ENCODE results near the gene LAMA3. TPM values are rescaled to one million over a fixed set of nuclear protein-coding genes. Genes with fewer than 3 reads are reported as not detected.

The LAMA3 gene
- total and polyA plus RNA-seq, 5 donors = 1.7 to 5.4 (median 4.2) TPM

DNA sequence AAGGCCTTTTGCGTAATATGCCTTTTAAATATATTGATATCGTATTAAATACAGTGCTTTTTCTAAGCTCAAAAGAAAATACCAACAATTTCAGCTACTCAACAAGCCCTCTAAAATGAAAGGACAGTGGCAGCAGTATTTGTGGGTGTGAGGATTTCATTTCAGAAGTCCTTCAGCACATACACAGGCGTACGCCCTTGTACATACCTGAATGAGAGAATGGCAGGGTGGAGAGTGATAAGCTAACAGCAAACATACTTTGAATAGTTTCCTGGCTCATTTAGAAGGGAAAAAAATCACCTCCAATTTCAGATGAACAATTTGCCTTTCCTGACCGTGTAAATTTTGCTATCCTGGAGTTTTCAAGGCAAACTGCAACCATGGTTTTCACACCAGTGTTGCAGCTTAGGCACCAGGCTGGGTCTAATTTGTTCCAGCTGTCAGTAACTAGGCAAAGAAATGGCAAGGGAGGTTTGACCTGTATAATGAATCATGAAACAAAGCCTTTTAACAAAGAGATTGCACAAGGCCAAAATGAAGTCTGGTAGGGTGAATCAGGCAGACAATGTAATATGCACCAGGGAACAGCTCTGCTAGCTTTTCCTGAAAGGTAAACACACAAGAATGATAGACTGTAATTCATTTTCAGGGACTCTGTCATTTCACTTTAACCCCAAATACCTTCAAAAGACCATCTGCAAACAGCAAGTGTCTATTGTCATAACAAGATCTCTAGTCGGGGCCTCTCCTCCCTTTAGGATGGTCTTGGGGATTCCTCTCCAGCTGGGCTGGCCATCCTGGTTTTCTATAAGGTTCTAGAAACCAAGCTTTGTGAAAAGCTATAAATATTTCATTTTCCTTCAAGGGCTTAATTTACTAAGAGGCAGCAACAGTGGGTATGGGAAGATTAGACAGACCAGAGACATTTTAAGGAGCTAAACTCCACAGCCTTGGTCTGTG, 38.0 kb upstream of the LAMA3 start:
- DNase-seq = no peak
- 81% methylated on average over 6 of the region's 6 CpGs for WGBS
- ATAC-seq = no peak
- Histone ChIP-seq H3K9me3 (ENCODE audit: control insufficient read depth, low read length) (no peaks in the 10 kb centered on the region), H3K27ac (ENCODE audit: low read length) (peak overlapping the region; percentile 10), H3K4me3 (ENCODE audit: low read length) (no peak overlapping the region), H3K4me1 (ENCODE audit: control insufficient read depth, insufficient read depth, low read length) (peaks cover 2% of the 10 kb centered on the region), H3K27me3 (ENCODE audit: control insufficient read depth, insufficient read depth) (no peaks in the 10 kb centered on the region)
- intact Hi-C loops (cut with DNase I) = no loop called here

- Histone ChIP-seq H3K9me3 (ENCODE audit: control insufficient read depth, low read length) (no peaks in the 10 kb centered on the region), H3K27me3 (ENCODE audit: control insufficient read depth, insufficient read depth) (no peaks in the 10 kb centered on the region), H3K27ac (ENCODE audit: low read length) (no peak overlapping the region), H3K4me1 (ENCODE audit: control insufficient read depth, insufficient read depth, low read length) (peaks cover 2% of the 10 kb centered on the region), H3K4me3 (ENCODE audit: low read length) (no peak overlapping the region)
- WGBS = 78% methylated on average over 6 of the region's 6 CpGs
- no peak for ATAC-seq
- no peak for DNase-seq
- intact Hi-C loops (cut with DNase I) = no loop called here
Measured at GRCh38 chr18:23652232-23652631, 37.0 kb upstream of the LAMA3 start.

DNA sequence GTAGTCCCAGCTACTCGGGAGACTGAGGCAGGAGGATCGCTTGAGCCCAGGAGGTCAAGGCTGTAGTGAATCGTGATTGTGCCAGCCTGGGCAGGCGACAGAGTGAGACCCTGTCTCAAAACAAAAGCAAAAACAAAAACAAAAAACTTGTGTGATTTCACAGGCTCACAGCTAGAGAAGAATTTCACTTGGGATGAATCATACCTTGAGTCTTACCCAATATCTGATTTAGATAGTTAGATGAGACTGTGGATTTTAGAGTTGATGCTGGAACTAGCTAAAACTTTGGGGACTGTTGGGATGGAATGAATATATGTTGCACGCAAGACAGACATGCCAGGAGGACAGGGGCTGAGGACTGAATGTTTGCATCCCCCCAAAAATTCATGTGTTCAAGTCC, 31.0 kb upstream of the LAMA3 start:
- Histone ChIP-seq H3K27me3 (ENCODE audit: control insufficient read depth, insufficient read depth) (no peaks in the 10 kb centered on the region), H3K9me3 (ENCODE audit: control insufficient read depth, low read length) (no peaks in the 10 kb centered on the region), H3K4me3 (ENCODE audit: low read length) (no peak overlapping the region), H3K27ac (ENCODE audit: low read length) (no peak overlapping the region), H3K4me1 (ENCODE audit: control insufficient read depth, insufficient read depth, low read length) (no peaks in the 10 kb centered on the region)
- WGBS = 94% methylated on average over 5 of the region's 5 CpGs
- DNase-seq (no peak), ATAC-seq (no peak)
- intact Hi-C loops (cut with DNase I) = no loop called here

- Histone ChIP-seq H3K27ac (ENCODE audit: low read length) (no peak overlapping the region), H3K4me3 (ENCODE audit: low read length) (peak overlapping the region; percentile 56), H3K4me1 (ENCODE audit: control insufficient read depth, insufficient read depth, low read length) (no peaks in the 10 kb centered on the region), H3K9me3 (ENCODE audit: control insufficient read depth, low read length) (no peaks in the 10 kb centered on the region), H3K27me3 (ENCODE audit: control insufficient read depth, insufficient read depth) (no peaks in the 10 kb centered on the region)
- intact Hi-C loops (cut with DNase I) = no loop called here
- WGBS = 57% methylated on average over 9 of the region's 9 CpGs
- DNase-seq (no peak), ATAC-seq (no peak)
Measured at GRCh38 chr18:23661735-23662308, 27.4 kb upstream of the LAMA3 start.

GRCh38 chr18:23662309-23663263, 26.7 kb upstream of the LAMA3 start, which contains the start of gene ANKRD29:
Gene ANKRD29 (minus strand): TSS chr18:23662911. CDS start chr18:23662730, 181 bp downstream.
- H3K4me3 ChIP-seq (ENCODE audit: low read length) = peak within 1 kb of the TSS; percentile 56
- no peak within 1 kb of the TSS for H3K27ac ChIP-seq (ENCODE audit: low read length)
- no peaks in the 10 kb centered on the region for H3K9me3 ChIP-seq (ENCODE audit: control insufficient read depth, low read length)
- 1% methylated on average over 86 of the region's 86 CpGs for WGBS
- ATAC-seq = peak; percentile 90 to 92
- intact Hi-C loops (cut with DNase I) = no loop called here
- peak; percentile 51 to 89 (median 76) for DNase-seq
- H3K4me1 ChIP-seq (ENCODE audit: control insufficient read depth, insufficient read depth, low read length) = no peaks in the 10 kb centered on the region
- no peaks in the 10 kb centered on the region for H3K27me3 ChIP-seq (ENCODE audit: control insufficient read depth, insufficient read depth)

DNA sequence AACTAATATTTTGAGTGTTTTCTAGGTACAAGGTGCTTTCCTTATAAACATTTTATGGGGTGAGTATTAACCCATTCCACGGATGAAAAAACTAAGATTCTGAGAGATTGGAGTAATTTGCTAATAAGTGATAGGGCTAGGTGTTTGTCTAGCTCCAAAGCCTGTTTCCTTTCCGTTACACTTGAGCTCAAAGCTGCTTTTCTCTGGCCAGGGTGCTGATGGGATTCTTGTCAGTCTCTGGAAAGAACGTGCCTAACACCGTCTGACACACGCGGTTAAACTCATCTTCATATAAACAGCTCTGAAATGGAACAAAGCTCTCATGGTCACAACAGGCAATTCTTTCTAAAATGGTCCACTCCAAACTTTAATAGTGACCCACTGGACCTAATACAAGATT, 24.6 kb upstream of the LAMA3 start:
- 46% methylated on average over 6 of the region's 6 CpGs for WGBS
- Histone ChIP-seq H3K27me3 (ENCODE audit: control insufficient read depth, insufficient read depth) (no peaks in the 10 kb centered on the region), H3K9me3 (ENCODE audit: control insufficient read depth, low read length) (no peaks in the 10 kb centered on the region), H3K4me1 (ENCODE audit: control insufficient read depth, insufficient read depth, low read length) (no peaks in the 10 kb centered on the region), H3K27ac (ENCODE audit: low read length) (no peak overlapping the region), H3K4me3 (ENCODE audit: low read length) (no peak overlapping the region)
- DNase-seq (no peak), ATAC-seq (no peak)
- intact Hi-C loops (cut with DNase I) = no loop called here

DNA sequence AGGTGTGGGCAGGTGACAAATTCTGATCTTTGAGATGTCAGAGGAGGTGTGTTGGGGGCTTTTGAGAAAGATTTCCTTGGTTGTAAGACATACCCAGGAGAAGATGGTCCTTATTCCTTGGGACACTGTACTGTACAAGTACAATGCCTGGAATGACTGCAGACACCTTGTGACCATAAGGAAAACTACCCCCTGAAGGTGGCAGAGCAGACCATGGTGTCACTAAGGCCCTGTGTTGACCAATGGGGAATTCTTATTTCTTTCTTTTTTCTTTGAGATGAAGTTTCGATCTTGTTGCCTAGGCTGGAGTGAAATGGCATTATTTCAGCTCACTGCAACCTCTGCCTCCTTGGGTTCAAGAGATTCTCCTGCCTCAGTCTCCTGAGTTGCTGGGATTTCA, 22.1 kb upstream of the LAMA3 start:
- DNase-seq (no peak), ATAC-seq (no peak)
- Histone ChIP-seq H3K4me1 (ENCODE audit: control insufficient read depth, insufficient read depth, low read length) (no peaks in the 10 kb centered on the region), H3K27me3 (ENCODE audit: control insufficient read depth, insufficient read depth) (no peaks in the 10 kb centered on the region), H3K27ac (ENCODE audit: low read length) (no peak overlapping the region), H3K4me3 (ENCODE audit: low read length) (no peak overlapping the region), H3K9me3 (ENCODE audit: control insufficient read depth, low read length) (no peaks in the 10 kb centered on the region)
- intact Hi-C loops (cut with DNase I) = no loop called here
- WGBS = 75% methylated on average over 1 of the region's 1 CpG

- Histone ChIP-seq H3K27me3 (ENCODE audit: control insufficient read depth, insufficient read depth) (no peaks in the 10 kb centered on the region), H3K9me3 (ENCODE audit: control insufficient read depth, low read length) (no peaks in the 10 kb centered on the region), H3K27ac (ENCODE audit: low read length) (no peak overlapping the region), H3K4me3 (ENCODE audit: low read length) (no peak overlapping the region), H3K4me1 (ENCODE audit: control insufficient read depth, insufficient read depth, low read length) (no peaks in the 10 kb centered on the region)
- 36% methylated on average over 4 of the region's 4 CpGs for WGBS
- peak in 1 of 3 donors; percentile 60 for DNase-seq
- ATAC-seq = no peak
- intact Hi-C loops (cut with DNase I) = no loop called here
Measured at GRCh38 chr18:23668731-23669130, 20.5 kb upstream of the LAMA3 start.

DNA sequence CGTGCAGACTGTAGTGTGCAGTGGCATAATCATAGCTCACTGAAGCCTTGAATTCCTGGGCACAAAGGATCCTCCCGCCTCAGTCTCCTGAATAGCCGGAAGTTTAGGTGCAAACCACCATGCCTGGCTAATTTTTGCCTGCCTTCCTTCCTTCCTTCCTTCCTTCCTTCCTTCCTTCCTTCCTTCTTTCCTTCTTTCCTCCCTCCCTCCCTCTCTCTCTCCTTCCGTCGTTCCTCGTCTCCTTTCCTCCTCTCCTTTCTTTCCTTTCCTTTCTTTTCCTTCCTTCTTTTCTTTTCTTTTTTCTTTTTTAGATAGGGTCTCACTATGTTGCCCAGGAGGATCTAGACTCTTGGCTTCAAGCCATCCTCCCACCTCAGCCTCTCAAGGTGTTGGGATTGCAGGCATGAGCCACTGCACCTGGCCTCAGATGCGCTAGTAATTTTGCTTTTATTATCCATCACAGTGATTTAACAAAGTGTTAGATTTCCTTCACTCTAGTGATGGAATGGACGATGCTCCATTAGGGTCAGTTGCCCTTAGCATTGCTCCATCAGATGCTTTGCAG, 20.0 kb upstream of the LAMA3 start:
- Histone ChIP-seq H3K4me1 (ENCODE audit: control insufficient read depth, insufficient read depth, low read length) (no peaks in the 10 kb centered on the region), H3K9me3 (ENCODE audit: control insufficient read depth, low read length) (no peaks in the 10 kb centered on the region), H3K27ac (ENCODE audit: low read length) (no peak overlapping the region), H3K4me3 (ENCODE audit: low read length) (no peak overlapping the region), H3K27me3 (ENCODE audit: control insufficient read depth, insufficient read depth) (no peaks in the 10 kb centered on the region)
- intact Hi-C loops (cut with DNase I) = no loop called here
- DNase-seq = no peak
- WGBS = 76% methylated on average over 8 of the region's 8 CpGs
- no peak for ATAC-seq

DNA sequence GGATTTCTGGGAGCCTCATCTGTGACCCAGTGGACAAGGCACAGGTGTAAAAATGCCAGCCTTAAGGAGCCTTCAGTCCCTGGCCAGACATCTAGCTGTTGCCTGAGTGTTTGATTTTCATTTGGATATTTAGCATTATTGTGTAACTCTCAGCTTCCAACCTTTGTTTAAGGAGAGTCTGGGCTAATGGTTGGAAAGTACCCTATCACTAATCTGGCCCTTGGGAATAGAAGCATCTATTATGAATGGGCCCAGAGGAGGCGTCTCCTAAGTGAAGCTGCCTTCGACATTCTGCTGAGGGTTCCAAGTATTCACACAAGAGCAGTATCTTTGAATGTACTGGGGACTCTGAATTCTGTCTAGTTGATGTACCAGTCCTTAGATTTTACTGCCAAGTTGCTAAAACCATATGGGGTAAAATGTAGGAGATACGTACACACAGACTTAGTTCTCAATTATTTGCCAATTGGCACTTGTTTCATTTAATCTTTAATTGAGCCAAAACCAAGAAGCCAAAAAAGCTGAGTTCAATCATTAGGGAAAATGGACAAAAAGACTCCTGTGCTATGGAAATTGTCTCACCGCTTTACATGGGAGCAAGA, 19.3 kb upstream of the LAMA3 start:
- H3K27me3 ChIP-seq (ENCODE audit: control insufficient read depth, insufficient read depth) = no peaks in the 10 kb centered on the region
- no peaks in the 10 kb centered on the region for H3K4me1 ChIP-seq (ENCODE audit: control insufficient read depth, insufficient read depth, low read length)
- intact Hi-C loops (cut with DNase I) = no loop called here
- no peak overlapping the region for H3K27ac ChIP-seq (ENCODE audit: low read length)
- no peak overlapping the region for H3K4me3 ChIP-seq (ENCODE audit: low read length)
- DNase-seq (no peak), ATAC-seq (peak in 1 of 2 donors; percentile 43)
- H3K9me3 ChIP-seq (ENCODE audit: control insufficient read depth, low read length) = no peaks in the 10 kb centered on the region
- WGBS = 58% methylated on average over 4 of the region's 4 CpGs

Data from right cardiac atrium (tissue), 5 donors.